HepG2 (cell line): Measurements from ENCODE around the gene DCUN1D2. TPM values are rescaled to one million over a fixed set of nuclear protein-coding genes. Genes with fewer than 3 reads are reported as not detected.

ENCODE experiments used
- HIC2 ChIP-seq: sonication (generic); formaldehyde crosslinking; IDR thresholded peaks from 2 replicates; pipeline ENCODE4 v1.9.0; 2022; ENCODE audit warnings: low read depth, missing genetic modification reagents
- MYC ChIP-seq: sonication (generic); formaldehyde crosslinking; IDR thresholded peaks from 2 replicates; pipeline ENCODE4 v1.9.0; 2021; ENCODE audit warnings: missing genetic modification reagents, borderline replicate concordance
- ZBTB38 ChIP-seq: sonication (generic); formaldehyde crosslinking; IDR thresholded peaks from 2 replicates; pipeline ENCODE4 v1.5.1; 2020; ENCODE audit warnings: mild to moderate bottlenecking, missing genetic modification reagents
- polyA plus RNA-seq, 8 experiments: library from polyadenylated mRNA; depleted of rRNA in 3 of 8; stranded (reverse) in 7 of 8; unstranded in 1 of 8; fragments of >200 nt; fragmentation: Illumina TruSeq in 4 of 8; extraction: Trizol in 4 of 8; gene quantifications; 2 replicates each; pipeline versions ENCODE4 v1.2.1 to v1.2.3, GENCODE V29; 2011 to 2016; ENCODE audit warnings: low read depth in 4 of 8, missing spikeins in 1 of 8, mixed read lengths in 1 of 8; ENCODE audit not compliant: insufficient read depth in 1 of 8
- total RNA-seq, 5 experiments: library from RNA; depleted of rRNA; stranded (reverse); fragments of >200 nt; fragmentation: Illumina TruSeq; extraction: Trizol; gene quantifications; 2 replicates each; pipeline ENCODE4 v1.2.3, GENCODE V29; 2016; ENCODE audit warnings: low read depth in 1 of 5
- TF ChIP-seq, protein P1 (sequence below): sonication (generic); formaldehyde crosslinking; IDR thresholded peaks from 2 replicates; pipeline ENCODE4 v1.4.0; 2020; ENCODE audit warnings: missing genetic modification reagents, mild to moderate bottlenecking, borderline replicate concordance
- TF ChIP-seq, protein P2 (sequence below), 2 experiments: fragments of 450-650 bp in 1 of 2; sonication (generic) in 1 of 2; formaldehyde crosslinking in 1 of 2; IDR thresholded peaks; 2 replicates each; pipeline versions ENCODE4 v1.6.1 to v1.8.0; 2016 to 2022; ENCODE audit warnings: antibody characterized with exemption in 1 of 2, mild to moderate bottlenecking in 1 of 2, missing genetic modification reagents in 1 of 2

Gene DCUN1D2
- total and polyA plus RNA-seq, 2 of the 13 experiments (the other 11 are each of a cell fraction or from before 2014, with no cell fraction given): 9.1 to 9.6 TPM

- TF ChIP-seq, protein P1, sequence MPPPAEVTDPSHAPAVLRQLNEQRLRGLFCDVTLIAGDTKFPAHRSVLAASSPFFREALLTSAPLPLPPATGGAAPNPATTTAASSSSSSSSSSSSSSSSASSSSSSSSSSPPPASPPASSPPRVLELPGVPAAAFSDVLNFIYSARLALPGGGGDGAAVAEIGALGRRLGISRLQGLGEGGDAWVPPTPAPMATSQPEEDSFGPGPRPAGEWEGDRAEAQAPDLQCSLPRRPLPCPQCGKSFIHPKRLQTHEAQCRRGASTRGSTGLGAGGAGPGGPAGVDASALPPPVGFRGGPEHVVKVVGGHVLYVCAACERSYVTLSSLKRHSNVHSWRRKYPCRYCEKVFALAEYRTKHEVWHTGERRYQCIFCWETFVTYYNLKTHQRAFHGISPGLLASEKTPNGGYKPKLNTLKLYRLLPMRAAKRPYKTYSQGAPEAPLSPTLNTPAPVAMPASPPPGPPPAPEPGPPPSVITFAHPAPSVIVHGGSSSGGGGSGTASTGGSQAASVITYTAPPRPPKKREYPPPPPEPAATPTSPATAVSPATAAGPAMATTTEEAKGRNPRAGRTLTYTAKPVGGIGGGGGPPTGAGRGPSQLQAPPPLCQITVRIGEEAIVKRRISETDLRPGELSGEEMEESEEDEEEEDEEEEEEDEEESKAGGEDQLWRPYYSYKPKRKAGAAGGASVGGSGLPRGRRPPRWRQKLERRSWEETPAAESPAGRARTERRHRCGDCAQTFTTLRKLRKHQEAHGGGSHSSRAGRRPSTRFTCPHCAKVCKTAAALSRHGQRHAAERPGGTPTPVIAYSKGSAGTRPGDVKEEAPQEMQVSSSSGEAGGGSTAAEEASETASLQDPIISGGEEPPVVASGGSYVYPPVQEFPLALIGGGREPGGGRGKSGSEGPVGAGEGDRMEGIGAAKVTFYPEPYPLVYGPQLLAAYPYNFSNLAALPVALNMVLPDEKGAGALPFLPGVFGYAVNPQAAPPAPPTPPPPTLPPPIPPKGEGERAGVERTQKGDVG: no peak
- TF ChIP-seq, protein P2, sequence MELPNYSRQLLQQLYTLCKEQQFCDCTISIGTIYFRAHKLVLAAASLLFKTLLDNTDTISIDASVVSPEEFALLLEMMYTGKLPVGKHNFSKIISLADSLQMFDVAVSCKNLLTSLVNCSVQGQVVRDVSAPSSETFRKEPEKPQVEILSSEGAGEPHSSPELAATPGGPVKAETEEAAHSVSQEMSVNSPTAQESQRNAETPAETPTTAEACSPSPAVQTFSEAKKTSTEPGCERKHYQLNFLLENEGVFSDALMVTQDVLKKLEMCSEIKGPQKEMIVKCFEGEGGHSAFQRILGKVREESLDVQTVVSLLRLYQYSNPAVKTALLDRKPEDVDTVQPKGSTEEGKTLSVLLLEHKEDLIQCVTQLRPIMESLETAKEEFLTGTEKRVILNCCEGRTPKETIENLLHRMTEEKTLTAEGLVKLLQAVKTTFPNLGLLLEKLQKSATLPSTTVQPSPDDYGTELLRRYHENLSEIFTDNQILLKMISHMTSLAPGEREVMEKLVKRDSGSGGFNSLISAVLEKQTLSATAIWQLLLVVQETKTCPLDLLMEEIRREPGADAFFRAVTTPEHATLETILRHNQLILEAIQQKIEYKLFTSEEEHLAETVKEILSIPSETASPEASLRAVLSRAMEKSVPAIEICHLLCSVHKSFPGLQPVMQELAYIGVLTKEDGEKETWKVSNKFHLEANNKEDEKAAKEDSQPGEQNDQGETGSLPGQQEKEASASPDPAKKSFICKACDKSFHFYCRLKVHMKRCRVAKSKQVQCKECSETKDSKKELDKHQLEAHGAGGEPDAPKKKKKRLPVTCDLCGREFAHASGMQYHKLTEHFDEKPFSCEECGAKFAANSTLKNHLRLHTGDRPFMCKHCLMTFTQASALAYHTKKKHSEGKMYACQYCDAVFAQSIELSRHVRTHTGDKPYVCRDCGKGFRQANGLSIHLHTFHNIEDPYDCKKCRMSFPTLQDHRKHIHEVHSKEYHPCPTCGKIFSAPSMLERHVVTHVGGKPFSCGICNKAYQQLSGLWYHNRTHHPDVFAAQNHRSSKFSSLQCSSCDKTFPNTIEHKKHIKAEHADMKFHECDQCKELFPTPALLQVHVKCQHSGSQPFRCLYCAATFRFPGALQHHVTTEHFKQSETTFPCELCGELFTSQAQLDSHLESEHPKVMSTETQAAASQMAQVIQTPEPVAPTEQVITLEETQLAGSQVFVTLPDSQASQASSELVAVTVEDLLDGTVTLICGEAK (IDR thresholded peaks at IDR 0.05): no peak
- TF ChIP-seq, protein P2 (CRISPR knock-in tag; IDR thresholded peaks at IDR 0.05): no peak
- TF ChIP-seq ZBTB38 (CRISPR knock-in tag): no peak
- TF ChIP-seq MYC (CRISPR knock-in tag): no peak
- TF ChIP-seq HIC2: no peak
Measured at GRCh38 chr13:113507505-113508345, 17.2 kb upstream of the DCUN1D2 start (continued).
